Adrenal gland (tissue), 5 donors: ENCODE measurements around the gene ATP11A.

Experiments
- POLR2A ChIP-seq, 2 donors: fragments of 450-650 bp; IDR thresholded peaks; one replicate each; pipeline ENCODE4 v1.6.1; 2017; ENCODE audit warnings: antibody characterized with exemption in 2 of 2, mild to moderate bottlenecking in 2 of 2, moderate library complexity in 1 of 2
- TF ChIP-seq, protein P1 (sequence below), 6 experiments: fragments of 450-650 bp in 4 of 6; fragments of 200-600 bp in 2 of 6; sonication (generic) in 1 of 6; IDR thresholded peaks; 1 replicate in 5 of 6; 2 replicates in 1 of 6; pipeline versions ENCODE4 v1.5.1 to v1.8.0; 2016 to 2021; ENCODE audit warnings: antibody characterized with exemption in 6 of 6, mild to moderate bottlenecking in 2 of 6, moderate library complexity in 1 of 6
- donor health status: DM: no; HTN: no; CAD: no.

DNA sequence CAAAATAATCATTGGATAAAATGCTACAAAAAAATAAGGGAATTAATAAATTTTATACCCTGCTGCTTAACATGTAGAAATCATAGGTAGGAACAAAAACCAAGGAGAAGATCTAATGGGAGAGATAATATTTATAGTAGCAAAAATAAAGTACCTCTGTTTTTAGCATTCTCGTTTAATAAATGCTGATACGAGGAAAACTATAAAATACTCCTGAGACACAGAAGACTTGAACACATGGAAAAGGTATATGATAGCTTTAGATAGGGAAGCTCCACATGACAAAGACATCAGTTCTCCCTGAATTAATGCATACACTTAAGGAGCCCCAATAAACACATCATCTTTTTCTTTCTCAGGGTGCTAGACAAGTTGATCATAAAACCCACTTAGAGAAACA lies 234.5 kb downstream of the ATP11A start:
- TF ChIP-seq, protein P1, sequence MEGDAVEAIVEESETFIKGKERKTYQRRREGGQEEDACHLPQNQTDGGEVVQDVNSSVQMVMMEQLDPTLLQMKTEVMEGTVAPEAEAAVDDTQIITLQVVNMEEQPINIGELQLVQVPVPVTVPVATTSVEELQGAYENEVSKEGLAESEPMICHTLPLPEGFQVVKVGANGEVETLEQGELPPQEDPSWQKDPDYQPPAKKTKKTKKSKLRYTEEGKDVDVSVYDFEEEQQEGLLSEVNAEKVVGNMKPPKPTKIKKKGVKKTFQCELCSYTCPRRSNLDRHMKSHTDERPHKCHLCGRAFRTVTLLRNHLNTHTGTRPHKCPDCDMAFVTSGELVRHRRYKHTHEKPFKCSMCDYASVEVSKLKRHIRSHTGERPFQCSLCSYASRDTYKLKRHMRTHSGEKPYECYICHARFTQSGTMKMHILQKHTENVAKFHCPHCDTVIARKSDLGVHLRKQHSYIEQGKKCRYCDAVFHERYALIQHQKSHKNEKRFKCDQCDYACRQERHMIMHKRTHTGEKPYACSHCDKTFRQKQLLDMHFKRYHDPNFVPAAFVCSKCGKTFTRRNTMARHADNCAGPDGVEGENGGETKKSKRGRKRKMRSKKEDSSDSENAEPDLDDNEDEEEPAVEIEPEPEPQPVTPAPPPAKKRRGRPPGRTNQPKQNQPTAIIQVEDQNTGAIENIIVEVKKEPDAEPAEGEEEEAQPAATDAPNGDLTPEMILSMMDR (IDR thresholded peaks at IDR 0.05): no peak
- no peak for TF ChIP-seq POLR2A (IDR thresholded peaks at IDR 0.05)
